Umbilical cord (tissue), 2 donors: ENCODE data around the gene MTHFR. TPM values are rescaled to one million over a fixed set of nuclear protein-coding genes. Genes with fewer than 3 reads are reported as not detected.

Source experiments
- DNase-seq: peaks from one replicate; pipeline ENCODE4 v3.0.0-alpha.2; 2015; ENCODE audit warnings: low spot score
- total RNA-seq: library from RNA; depleted of rRNA; stranded (reverse); fragments of >200 nt; gene quantifications from one replicate; pipeline ENCODE4 v1.2.3, GENCODE V29; 2014; ENCODE audit warnings: low replicate concordance; ENCODE audit not compliant: insufficient read depth

MTHFR gene
- total RNA-seq, 1 donor from 2014 or later = 17.1 TPM

DNA sequence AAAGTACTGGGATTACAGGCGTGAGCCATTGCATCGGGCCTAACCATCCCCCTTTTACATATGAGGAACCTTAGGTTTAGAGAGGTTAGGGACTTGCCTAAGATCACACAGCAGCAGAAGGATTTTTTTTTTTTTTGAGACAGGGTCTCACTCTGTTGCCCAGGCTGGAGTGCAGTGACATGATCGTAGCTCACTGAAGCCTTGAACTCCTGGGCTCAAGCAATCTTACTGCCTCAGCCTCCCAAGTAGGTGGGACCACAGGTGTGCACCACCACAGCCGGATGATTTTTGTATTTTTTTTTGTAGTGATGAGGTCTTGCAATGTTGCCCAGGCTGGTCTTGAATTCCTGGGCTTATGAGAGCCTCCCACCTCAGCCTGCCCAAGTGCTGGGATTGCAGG is 46.0 kb downstream of the MTHFR start:
- no peak for DNase-seq

DNA sequence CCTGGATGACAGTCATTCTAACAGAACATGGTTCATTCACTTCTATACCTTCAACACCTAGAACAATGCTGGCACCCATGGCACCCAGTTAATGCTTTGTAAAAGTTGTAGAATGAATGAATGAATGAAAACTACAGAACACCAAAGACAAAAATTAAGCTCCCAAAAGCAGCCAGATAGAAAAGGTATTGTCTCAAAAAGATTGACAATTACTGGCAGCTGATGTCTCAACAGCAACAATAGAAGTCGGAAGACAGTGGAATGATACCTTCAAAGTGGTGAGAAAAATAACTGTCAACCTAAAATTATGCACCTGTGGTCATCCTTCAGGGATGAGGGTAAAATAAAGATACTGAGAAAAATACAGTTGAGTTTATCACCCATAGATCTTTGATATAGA is 48.7 kb downstream of the MTHFR start:
- no peak for DNase-seq

DNA sequence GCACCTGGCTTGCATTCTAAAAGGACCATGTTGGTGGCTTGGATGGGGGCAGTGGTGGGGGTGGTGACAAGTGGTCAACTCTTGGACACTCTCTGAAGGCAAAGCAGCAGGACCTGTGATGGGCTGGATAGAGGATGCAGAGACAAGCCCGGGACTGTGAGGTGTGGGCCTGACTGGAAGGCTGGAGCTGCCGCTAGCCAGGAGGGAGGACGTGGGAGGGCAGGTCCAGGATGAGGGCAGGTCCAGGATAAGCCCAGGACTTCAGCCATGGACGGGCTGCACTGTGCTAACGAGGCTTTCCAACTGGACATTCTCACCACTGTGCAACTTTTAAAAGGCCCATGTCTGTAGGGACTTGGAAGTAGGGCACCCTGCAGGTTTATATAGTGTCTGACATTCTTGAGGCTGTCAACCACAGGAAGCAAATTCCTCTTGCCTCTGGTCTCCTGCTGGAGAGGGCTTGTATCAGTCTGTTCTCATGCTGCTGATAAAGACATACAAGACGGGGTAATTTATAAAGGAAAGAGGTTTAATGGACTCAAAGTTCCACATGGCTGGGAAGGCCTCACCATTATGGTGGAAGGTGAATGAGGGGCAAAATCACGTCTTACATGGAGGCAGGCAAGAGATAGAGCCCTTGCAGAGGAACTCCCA is 52.1 kb downstream of the MTHFR start:
- no peak for DNase-seq

DNA sequence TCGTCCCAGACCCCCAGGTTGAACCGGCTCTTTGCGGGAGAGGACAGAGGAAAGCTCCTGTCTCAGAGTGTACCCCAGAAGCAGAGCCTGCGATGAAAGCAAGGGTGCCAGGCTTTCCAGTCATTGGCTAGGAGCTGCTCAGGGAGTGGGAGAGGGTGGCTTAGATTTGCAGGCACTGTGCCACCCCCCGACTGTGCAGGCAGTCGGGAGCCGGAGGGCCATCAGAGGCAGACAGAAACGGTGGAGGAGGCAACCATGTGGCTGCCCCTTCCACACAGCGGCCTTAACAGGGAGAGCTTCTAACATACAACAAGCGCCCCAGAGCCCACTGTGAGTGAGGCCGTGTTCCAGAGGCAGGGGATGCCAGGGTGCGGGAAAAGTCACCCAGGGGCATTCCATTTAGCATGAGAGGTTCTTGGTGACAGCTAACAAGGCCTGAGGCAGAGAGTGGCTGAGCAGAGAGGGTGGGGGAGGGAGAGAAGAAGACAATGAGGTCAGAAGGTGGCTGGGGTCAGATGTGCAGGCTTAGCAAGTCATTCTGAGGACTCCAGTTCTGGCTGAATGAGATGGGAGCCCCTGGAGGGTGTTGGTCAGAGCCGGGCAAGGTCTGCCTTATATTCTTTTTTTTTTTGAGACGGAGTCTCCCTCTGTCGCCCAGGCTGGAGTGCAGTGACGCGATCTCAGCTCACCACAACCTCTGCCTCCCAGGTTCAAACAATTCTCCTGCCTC is 53.2 kb downstream of the MTHFR start:
- DNase-seq = no peak

DNA sequence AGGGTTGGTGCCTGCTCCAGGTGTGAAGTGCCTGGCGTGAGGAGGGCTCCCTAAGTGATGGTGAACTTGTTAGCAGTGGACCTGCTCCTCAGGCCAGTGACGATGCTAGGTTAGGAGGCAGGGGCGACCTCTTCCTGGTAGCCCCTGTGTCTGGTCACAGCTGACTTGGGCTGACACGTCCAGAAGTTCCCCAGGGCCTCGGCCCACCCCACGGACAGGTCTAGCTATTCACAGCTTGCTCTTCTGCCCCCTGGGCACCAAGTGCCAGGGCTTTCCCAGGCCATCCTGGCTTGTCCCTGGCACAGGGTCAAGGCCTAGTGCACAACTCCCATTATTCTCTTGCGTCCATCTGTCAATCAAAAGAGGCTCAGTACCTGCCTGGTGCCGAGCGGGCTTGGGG is 54.7 kb downstream of the MTHFR start:
- no peak for DNase-seq

DNA sequence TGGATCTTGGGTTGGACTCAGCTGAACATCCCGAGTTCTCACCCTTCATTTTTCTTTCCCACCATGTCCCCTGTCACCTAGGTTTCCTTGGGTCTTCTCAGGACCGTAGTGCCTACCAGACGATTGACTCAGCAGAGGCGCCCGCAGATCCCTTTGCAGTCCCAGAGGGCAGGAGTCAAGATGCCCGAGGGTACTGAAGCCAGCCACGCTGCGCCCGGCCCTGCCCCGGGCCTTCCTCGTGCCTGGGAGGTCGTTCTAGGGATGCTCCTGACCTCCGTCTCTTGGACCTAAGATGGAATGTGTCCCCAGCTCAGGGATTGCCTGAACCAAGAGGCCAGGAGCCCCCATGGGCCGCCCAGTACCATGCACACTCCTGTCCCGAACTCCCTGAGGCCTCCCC is 55.8 kb downstream of the MTHFR start:
- DNase-seq = no peak

DNA sequence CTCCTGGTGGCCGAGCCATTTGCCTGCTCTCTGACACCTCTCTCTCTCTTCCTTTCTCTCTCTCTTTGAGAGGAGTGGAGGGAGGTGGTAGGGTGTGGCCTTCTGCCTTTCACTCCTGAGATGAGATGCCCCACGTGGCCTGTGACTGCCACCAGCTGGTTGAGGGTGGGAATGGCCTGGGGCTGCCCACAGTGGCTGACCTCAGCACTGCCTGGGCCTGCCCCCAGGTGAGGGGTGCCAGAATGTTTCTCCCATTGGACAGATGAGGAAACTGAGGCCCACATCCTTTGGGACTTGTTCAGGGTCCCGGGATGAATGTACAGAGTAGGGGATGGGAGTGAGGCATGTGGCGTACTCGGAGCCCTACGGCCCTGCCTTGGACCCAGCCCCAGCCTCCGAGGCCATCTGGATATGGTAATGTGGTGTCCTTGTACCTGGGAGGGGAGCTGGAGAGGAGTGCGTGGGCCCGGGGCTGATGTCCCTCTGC is 56.5 kb downstream of the MTHFR start:
- DNase-seq = no peak

DNA sequence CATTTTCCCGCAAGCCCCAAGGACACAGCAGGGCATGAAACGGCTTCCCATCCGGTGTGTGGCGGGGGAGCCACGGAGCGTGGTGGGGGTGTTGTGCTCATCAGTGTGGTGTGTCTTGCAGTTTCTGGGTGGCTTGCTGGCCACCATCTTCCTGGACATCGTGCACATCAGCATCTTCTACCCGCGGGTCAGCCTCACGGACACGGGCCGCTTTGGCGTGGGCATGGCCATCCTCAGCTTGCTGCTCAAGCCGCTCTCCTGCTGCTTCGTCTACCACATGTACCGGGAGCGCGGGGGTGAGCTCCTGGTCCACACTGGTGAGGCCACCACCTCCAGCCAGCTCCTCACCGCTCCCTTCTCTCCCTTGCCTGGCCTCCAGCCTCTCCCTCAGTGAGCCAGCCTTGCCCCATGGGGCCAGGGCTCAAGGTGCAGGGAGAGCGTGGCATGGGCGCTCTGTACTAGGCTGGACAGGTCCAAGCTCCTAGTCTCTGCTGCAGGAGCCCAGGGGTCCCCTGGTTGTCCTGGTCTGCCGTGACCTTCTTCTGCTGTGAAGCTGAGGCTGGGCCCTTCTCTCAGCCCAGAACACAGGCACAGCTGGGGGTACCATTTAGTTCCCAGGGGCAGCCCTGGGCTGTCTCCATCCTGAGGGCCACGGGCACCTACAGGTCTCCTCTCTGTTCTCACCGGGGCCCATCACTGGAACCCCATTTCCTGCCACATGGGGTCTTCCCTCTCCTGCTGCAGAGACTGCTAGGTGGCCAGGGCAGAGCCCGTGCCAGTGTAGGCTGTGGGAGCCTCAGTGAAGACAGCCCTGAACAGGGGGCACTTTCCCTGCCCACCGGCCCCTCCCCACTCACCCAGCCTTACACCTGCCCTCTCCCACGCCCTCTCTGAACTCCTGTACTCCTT is 57.2 kb downstream of the MTHFR start:
- no peak for DNase-seq

DNA sequence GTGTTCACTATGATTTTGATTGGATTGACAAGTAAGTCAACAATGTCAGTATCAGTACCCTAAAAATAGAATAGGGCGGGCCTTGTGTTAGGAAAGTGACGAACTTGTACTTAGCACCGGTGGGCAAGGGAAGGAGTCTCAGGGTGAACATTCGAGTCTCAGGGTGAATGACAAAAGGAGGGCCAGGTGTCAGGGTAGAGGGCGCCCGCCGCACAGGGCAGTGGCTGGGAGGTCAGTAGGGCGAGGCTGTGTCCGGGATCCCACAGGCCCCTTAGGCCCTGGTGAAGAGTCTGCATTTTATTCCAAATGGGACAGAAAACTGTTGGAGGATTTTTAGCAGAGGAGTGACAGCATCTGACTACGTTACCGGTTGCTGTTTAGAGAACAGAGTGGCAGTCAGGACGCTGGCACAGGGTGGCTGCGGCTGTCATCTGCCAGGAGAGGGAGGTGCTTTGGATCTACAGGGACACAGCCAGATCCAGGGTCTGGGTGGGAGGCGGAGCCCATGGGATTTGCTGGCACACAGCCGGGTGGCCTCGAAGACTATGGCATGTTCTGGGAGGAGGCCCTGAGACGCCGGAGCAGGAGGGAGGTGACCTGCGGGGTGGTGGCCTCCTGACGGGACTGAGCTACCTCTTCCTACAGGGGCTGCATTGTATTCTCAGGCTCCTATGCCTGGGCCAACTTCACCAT is 58.8 kb downstream of the MTHFR start:
- DNase-seq = no peak

DNA sequence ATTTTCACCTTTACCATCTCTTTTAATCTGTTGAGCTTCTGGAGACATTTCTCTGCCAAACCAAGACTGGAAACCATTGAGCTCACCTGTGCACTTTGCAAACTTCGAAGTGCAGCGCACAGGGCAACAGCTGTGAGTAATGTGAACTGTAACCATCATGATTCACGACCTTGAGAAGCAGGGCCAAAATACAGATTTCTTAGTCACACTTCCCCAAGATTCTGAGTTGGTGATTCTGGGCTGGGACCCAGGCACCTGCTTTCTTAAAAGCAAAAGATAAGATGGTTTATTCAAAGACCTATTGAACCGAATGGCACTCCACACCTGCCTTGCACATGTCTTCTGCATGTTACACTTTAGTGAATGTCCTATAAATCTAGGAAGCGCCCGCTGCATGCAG is 59.7 kb downstream of the MTHFR start:
- no peak for DNase-seq

DNA sequence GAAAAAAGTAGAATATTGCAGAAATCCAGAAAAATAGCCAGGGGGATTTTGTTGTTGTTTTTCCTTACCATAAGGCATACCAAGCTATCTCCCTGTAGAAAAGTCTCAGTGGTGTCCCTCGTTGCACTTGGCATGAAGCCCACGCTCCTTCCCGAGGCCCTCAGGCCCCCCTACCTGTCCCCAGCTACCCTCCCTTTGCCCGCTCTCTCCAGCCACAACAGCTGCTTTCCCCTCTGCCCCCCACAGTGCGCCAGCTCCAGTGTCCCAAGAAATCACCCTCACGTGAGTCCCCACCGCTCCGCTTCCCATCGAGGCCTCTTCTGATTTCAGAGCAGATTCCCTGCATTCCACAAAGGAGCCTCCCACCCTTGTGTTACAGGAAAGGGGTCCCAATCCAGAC is 61.5 kb downstream of the MTHFR start:
- DNase-seq = no peak

DNA sequence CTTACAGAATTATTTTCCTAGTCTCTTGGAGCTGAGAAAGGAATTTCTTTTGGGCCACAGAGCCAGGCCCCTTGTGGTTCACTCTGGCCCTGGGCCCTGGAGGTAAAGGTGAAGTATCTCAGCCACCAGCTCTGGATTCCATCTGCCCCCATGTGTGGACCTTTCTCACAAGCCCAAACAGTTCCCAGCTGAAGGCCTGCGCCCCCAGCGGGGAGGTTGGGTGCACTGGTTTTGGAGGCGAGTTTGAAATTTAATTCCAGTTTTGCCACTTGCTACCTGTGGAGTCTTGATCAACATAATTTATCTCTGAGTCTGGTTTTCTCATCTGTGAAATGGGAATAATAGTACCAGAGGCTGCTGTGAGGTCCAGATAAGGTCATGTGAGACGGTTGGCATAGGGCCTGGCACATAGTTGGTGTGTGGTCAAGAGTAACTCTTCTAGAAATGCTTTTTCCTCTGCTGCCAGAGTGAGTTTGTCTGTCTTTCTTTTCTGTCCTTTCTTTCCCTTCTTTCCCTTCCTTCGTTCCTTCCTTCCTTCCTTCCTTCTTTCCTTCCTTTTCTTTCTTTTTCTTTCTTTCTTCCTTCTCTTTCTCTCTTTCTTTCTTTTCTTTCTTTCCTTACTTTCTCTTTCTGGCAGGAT is 63.7 kb downstream of the MTHFR start:
- DNase-seq = no peak

DNA sequence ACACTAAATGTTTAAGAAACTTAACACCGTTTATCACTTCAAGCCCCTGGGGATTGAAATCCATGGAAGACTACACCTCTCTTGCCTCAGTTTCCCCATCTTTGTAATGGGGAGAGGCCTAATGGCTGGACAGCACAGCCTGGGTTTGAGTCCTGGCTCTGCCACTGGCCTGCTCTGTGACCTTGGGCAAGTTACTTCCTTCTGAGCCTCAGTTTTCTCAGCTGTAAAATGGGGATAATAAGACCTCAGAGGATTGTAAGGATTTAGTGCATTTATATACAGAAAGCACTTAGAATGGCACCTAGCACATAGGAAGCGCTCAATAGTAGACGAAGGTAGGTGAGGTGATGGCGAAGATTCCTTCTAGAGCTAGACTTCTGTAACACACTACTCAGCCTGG is 64.3 kb downstream of the MTHFR start:
- no peak for DNase-seq

DNA sequence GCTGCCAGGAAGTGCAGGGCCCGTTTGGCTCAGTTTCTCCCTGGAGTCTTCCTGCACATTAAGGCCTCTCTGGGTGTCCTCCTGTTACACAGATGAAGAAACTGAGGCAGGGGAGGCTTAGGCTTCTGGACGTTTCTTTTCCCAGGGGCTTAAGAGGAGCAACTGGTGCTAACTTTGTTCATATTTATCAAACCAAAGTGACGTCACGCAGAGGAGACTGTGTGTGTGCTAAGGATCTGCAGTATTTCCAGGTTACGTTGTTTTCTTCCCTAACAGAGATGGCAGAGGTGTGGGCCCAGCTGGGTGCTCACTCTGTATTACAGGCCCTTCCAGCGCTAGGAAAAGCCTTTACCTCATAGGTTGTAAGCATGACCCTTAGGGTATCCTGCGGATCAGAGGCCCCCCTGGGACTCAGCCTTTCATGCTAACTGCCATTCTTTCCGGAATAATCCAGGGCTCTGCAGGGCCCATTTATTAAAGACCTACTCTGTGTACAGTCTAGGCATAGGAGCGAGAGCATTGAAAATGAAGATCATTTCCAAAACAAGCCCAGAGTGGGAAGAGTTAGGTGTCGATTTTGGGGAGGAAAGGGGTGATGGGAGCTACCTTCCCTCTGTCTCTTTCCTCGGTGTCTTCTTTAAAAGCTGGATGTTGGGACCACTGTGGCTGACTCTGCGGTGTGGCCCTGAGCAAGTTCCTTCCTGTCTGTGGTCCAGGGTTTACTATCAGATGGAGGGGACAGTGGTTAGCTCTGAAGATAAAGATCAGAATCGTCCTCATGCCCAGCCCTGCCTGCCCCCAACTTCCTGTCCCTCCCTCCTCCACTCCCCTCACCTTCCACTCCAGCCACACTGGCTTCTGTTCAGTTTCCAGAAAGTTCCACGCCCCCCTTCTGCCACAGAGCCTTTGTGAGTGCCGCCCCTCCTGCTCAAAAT is 65.2 kb downstream of the MTHFR start:
- DNase-seq = no peak

DNA sequence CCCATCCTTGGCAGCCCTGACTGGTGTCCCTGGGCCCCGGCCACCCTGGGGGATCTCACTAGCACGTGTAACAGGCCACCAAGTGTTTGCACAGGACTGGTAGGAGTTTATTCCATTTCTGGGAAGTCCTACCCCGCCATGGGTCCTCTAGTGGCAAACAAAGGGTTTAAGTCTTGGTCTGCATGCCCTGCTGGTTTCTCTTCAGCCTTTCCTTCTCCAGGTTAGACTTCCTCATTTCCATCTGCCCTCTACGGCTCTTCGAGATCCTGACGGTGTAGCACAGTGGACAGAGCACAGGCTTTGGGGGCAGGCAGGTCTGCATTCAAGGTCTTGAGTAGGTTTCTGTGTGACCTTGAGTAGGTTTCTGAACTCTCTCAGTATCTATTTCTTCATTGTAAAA is 67.0 kb downstream of the MTHFR start:
- no peak for DNase-seq

DNA sequence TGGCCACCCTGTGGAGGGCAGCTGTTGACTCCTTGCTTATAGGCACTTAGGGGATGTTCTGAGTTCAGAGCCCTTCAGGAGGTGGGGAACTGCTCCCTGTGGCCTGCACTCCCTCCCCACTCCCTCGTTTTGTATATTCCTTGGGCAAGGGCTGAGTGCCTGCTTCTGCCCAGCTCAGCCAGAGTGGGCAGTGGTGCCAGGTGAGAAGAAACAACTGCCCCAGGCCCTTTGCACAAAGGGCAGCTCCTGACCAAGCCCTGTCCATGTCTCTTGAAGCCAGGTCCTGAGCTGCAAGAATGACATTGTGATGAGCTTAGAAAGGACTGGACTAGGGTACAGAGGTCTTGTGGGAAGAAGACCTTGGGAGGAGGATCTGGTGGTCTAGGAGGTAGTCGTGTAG is 67.7 kb downstream of the MTHFR start:
- DNase-seq = no peak

DNA sequence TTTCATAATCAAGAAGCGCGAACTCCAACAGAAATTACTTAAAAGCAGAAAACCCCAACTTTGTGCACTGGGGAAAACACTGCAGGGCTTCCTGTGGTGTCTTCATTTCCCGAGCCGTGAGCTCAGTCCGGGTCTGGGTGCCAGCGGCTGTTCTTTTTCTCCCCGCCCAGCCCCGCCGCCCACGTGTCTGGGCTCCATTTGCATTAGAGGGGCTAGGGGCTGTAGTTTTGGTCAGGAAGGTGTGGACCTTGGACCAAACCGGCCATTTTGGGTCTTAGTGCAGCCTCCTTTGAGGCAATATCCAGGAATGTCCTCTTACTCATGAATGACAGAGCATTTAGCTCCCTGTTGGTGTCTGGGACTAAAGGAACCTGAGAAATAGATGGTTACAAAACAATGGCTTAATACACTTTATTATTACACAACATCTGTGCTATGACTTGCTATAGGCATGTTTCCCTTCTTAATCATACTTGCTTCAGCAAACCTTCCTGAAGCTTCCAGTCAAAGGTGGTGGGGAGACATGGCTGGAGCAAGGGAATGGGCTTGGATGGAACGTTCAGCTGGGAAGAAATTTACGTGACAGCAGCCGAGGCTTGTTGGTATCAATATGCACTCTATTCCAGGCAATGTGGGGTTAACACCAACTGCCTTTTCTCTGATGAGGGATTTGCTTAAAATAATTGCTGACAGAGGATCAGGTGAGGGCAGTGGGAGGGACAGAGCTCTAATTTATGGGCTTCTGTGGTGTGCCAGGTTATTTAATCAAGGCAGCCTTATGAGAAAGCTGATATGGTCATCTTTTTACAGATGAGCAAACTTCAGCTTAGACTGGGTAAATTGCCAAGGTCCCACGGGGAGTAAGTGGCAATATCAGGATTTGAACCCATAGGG is 68.8 kb downstream of the MTHFR start:
- peak; percentile 45 for DNase-seq

DNA sequence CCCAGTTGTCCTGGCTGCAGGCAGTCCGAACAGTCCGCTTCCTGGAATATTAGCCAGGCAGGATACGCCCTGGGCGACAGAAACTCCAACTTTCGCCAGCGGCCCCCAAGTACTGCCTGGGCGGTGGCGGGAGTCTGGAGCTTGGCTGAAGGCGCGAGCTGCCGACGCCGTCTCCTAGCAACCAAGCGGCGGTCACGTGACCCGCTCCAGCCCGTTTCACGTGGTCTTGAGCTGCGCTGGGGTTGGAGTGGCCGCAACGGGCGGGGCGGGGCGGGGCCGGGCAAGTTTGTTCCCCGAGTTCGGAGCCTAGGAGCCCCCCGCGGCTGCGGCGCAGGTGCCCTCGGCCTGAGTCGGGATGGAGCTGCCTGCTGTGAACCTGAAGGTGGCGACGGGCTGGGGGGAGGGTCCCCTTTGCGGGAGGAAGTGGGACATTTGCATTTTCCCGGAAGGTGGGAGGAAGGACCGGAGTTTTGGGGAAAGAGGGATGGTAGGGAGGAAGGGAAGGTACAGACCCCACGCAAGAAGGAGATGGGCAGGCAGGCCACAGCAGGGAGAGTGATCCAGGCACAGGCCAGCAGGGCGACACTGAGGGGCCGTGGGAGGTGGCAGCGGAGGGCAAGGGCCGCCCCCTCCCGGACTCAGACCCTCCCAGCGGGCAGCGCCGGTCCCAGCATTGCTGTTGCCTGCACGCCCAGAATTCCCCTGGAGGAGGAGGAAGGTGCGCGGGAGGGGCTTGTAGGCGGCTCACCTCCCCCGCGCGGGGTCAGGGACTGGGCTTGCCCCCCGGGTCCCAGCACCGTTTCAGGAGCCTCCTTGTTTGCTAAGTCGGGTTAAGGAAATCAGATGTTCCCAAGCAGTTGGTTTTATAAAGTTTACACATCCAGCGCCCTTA is 69.7 kb downstream of the MTHFR start, which contains the start of gene AGTRAP:
Gene AGTRAP, plus strand, starts transcription at position 283 of the 892 bp plus-strand sequence. Its CDS starts 73 bp downstream, at position 356.
- DNase-seq = peak; percentile 97
